Osteocyte (in vitro differentiated cells): ENCODE results near the gene BASP1. TPM values are rescaled to one million over a fixed set of nuclear protein-coding genes. Genes with fewer than 3 reads are reported as not detected.
"Not testable (repeated sequence)": the region's sequence is repeated elsewhere in the genome, so short reads cannot be mapped to it uniquely, and the experiment has no call there.

Source experiments
- DNase-seq: peaks from one replicate; pipeline ENCODE4 v3.0.0; 2021; ENCODE audit warnings: mixed read lengths; ENCODE audit not compliant: unreplicated experiment; ENCODE audit errors: extremely low spot score
- H3K27ac Mint-ChIP-seq: one replicate; pipeline ENCODE4 v1.8.0; 2021; ENCODE audit warnings: mild to moderate bottlenecking, mixed read lengths; ENCODE audit not compliant: unreplicated experiment
- H3K27me3 Mint-ChIP-seq: one replicate; pipeline ENCODE4 v1.8.0; 2021; ENCODE audit warnings: mixed read lengths; ENCODE audit not compliant: unreplicated experiment
- H3K36me3 Mint-ChIP-seq: one replicate; pipeline ENCODE4 v1.8.0; 2021; ENCODE audit warnings: mixed read lengths; ENCODE audit not compliant: unreplicated experiment
- H3K4me1 Mint-ChIP-seq: one replicate; pipeline ENCODE4 v1.8.0; 2021; ENCODE audit warnings: mixed read lengths; ENCODE audit not compliant: unreplicated experiment
- H3K4me3 Mint-ChIP-seq: one replicate; pipeline ENCODE4 v1.8.0; 2021; ENCODE audit warnings: mild to moderate bottlenecking, moderate library complexity, mixed read lengths; ENCODE audit not compliant: unreplicated experiment
- H3K9me3 Mint-ChIP-seq: one replicate; pipeline ENCODE4 v1.8.0; 2021; ENCODE audit warnings: mixed read lengths; ENCODE audit not compliant: unreplicated experiment
- total RNA-seq: library from RNA; stranded (reverse); gene quantifications from 2 replicates; pipeline ENCODE4 v1.2.1, GENCODE V29; 2021
- TF ChIP-seq, protein P1 (sequence below): fragments of 200-600 bp; sonication (generic); IDR thresholded peaks from 2 replicates; pipeline ENCODE4 v1.5.0; 2021; ENCODE audit warnings: antibody characterized with exemption, mild to moderate bottlenecking, moderate library complexity

Gene BASP1
- total RNA-seq, 1 donor from 2014 or later = 212 TPM

DNA sequence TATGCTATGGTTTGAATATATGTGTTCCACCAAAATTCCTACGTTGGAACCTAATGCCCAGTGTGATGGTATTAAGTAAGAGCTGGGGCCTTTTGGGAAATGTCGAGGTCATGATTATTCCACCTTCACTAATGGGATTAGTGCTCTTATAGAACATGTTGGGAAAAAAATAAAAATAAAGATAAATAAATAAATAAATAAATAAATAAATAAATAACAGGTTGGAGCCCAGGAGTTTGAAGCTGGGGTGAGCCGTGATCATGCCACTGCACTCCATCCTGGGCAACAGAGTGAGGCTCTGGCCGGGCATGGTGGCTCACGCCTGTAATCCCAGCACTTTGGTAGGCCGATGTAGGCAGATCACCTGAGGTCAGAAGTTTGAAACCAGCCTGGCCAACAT lies 22.5 kb downstream of the BASP1 start:
- Mint-ChIP-seq H3K9me3 (no peaks in the 10 kb centered on the region), H3K36me3 (peaks cover 4% of the 10 kb centered on the region), H3K4me3 (no peak overlapping the region), H3K27me3 (no peaks in the 10 kb centered on the region), H3K4me1 (peaks cover 76% of the 10 kb centered on the region), H3K27ac (peak overlapping the region; percentile 44)
- TF ChIP-seq, protein P1, sequence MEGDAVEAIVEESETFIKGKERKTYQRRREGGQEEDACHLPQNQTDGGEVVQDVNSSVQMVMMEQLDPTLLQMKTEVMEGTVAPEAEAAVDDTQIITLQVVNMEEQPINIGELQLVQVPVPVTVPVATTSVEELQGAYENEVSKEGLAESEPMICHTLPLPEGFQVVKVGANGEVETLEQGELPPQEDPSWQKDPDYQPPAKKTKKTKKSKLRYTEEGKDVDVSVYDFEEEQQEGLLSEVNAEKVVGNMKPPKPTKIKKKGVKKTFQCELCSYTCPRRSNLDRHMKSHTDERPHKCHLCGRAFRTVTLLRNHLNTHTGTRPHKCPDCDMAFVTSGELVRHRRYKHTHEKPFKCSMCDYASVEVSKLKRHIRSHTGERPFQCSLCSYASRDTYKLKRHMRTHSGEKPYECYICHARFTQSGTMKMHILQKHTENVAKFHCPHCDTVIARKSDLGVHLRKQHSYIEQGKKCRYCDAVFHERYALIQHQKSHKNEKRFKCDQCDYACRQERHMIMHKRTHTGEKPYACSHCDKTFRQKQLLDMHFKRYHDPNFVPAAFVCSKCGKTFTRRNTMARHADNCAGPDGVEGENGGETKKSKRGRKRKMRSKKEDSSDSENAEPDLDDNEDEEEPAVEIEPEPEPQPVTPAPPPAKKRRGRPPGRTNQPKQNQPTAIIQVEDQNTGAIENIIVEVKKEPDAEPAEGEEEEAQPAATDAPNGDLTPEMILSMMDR = no peak
- no peak for DNase-seq

DNA sequence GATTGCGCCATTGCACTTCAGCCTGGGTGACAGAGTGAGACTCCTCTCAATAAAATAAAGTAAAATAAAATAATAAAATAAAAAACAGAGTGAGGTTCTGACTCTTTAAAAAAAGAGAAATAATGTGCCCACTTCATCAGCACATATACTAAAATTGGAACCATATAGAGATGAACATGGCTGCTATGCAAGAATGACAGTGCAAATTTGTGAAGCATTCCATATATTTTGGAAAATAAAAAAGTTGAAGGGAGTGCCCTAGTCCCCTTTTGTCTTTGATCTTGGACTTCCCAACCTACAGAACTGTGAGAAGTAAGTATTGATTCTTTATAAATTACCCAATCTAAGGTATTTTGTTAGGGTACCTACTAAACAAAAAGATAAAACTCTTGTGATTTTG lies 23.1 kb downstream of the BASP1 start:
- TF ChIP-seq, protein P1 = no peak
- Mint-ChIP-seq H3K36me3 (peaks cover 4% of the 10 kb centered on the region), H3K27me3 (no peaks in the 10 kb centered on the region), H3K9me3 (no peaks in the 10 kb centered on the region), H3K27ac (peak overlapping the region; percentile 53), H3K4me3 (no peak overlapping the region), H3K4me1 (peaks cover 71% of the 10 kb centered on the region)
- DNase-seq = no peak

DNA sequence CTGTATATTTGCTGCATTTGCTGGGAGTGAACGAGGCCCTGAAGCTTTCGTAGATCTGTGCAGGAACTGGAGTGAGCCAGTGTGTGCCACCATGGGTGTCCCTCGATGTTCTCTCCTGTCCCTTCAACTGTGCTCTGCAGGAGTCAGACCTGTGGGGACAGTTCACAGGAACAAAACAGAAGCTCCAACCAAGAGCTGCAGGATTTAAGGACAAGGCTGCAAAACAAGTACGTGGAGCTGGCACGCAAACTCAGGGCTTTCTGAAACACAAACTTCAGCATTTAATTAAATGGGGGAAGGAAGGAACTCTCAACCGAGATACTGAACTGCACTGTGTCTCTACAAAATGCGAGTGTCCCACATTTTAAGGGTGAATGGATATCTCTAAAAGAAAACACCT lies 24.2 kb downstream of the BASP1 start:
- Mint-ChIP-seq H3K27me3 (no peaks in the 10 kb centered on the region), H3K9me3 (no peaks in the 10 kb centered on the region), H3K27ac (peak overlapping the region; percentile 19), H3K4me3 (no peak overlapping the region), H3K4me1 (peaks cover 67% of the 10 kb centered on the region), H3K36me3 (peaks cover 10% of the 10 kb centered on the region)
- DNase-seq = no peak
- TF ChIP-seq, protein P1 = no peak

DNA sequence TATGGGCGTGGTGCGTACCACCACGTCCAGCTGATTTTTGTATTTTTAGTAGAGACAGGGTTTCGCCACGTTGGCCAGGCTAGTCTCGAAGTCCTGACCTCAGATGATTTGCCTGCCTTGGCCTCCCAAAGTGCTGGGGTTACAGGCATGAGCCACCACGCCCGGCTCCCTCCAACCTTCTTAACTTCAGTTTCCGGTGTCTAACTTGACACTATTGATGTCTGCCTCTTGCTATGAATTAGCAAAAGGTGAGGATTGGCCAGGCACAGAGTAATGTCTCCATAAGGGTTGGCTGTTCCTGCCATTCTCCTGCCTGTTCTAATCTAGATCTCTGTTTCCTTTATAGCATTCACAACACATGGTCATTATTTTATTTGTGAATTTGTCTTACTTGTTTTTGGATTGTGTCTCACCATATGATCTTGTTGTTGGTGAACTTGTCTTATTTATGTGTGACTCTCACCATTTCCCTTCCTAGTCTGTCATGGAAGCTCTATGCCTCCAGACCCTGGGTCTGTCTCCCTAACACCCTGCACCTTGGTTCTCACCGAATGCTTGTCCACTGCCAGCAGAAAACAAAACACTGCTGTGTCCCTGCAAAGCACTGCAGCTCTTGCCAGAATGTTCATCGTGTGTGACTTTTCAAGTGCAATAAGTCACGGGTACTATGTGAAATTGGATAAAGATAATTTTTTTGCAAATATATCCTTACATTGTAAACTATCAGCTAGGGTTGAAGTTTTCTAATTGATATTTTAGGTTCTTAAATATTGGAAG lies 26.0 kb downstream of the BASP1 start:
- H3K9me3 Mint-ChIP-seq = no peaks in the 10 kb centered on the region
- DNase-seq = no peak
- H3K27me3 Mint-ChIP-seq = no peaks in the 10 kb centered on the region
- H3K36me3 Mint-ChIP-seq = peaks cover 10% of the 10 kb centered on the region
- no peak overlapping the region for H3K4me3 Mint-ChIP-seq
- peak overlapping the region; percentile 39 for H3K27ac Mint-ChIP-seq
- TF ChIP-seq, protein P1 = no peak
- peaks cover 73% of the 10 kb centered on the region for H3K4me1 Mint-ChIP-seq

DNA sequence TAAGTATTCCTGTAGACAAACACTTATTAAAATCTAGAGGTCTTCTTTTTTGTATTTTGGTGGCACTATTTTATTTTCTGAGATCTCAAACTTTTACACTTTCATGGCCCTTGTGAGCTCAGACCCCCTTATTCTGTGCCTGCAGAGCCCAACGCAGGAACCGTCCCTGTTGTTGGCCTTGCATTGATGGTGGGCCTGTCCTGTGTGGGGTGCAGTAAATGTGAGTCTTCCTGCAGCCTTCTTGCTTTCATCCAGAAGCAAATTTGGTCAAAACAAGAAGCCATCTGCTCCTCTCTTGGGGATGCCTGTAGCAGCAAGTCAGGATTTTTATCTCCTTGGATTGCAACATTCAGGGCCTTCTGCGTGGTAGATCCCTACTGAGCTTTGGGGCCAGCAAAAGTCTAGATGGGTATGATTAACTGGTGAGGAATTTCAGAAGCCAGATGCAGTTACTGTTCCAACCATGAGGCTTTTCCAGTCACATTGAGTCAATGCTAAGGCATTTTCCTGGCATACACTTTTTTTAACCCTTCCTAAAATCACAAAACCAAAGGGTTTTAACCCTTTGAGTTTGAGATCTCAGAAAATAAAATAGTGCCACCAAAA lies 31.7 kb downstream of the BASP1 start:
- H3K36me3 Mint-ChIP-seq = peaks cover 22% of the 10 kb centered on the region
- peak overlapping the region; percentile 94 for H3K27ac Mint-ChIP-seq
- DNase-seq = no peak

DNA sequence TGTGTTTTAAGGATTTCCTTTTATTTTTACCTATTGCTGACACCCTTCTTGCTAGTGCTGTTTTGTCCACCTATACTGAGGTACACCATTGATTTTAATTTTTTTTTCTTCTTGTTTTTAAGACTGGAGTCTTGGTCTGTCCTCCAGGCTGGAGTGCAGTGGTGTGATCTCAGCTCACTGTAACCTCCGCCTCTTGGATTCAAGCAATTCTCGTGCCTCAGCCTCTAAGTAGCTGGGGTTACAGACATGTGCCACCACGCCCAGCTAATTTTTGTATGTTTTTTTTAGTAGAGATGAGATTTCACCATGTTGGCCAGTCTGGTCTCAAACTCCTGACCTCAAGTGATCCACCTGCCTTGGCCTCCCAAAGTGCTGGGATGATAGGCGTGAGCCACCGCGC lies 32.4 kb downstream of the BASP1 start:
- not testable (repeated sequence) for H3K27me3 Mint-ChIP-seq

More for the DNA sequence above, 31.7 kb downstream of the BASP1 start:
- H3K4me1 Mint-ChIP-seq = peaks cover 73% of the 10 kb centered on the region
- no peaks in the 10 kb centered on the region for H3K27me3 Mint-ChIP-seq
- H3K9me3 Mint-ChIP-seq = peaks cover 8% of the 10 kb centered on the region
- H3K4me3 Mint-ChIP-seq = peak overlapping the region; percentile 33
- TF ChIP-seq, protein P1 = peak; percentile 20

More for the DNA sequence above, 32.4 kb downstream of the BASP1 start:
- Mint-ChIP-seq H3K4me1 (peaks cover 76% of the 10 kb centered on the region), H3K36me3 (peaks cover 25% of the 10 kb centered on the region), H3K27ac (peak overlapping the region; percentile 94)
- H3K9me3 Mint-ChIP-seq, H3K4me3 Mint-ChIP-seq, DNase-seq: not testable (repeated sequence)
